ENCODE data around the gene HLA-DQB1.
"Not testable (repeated sequence)": the region's sequence is repeated elsewhere in the genome, so short reads cannot be mapped to it uniquely, and the experiment has no call there.

HLA-DQB1 gene

DNA sequence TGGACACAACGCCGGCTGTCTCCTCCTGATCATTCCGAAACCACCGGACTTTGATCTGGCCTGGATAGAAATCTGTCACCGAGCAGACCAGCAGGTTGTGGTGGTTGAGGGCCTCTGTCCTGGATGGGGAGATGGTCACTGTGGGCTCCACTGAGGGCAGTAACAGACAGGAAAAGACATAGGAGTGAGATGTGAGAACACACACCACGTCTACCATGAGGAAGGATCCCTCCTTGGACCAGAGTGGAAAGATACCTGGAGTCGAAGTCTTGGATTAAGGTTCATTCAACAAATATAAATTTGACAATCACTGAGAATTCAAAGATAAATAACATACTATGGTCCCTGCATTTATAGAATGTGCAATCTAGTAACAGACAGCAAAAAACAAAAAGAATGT is 4.4 kb downstream of the HLA-DQB1 start:
- no peak for DNase-seq

DNA sequence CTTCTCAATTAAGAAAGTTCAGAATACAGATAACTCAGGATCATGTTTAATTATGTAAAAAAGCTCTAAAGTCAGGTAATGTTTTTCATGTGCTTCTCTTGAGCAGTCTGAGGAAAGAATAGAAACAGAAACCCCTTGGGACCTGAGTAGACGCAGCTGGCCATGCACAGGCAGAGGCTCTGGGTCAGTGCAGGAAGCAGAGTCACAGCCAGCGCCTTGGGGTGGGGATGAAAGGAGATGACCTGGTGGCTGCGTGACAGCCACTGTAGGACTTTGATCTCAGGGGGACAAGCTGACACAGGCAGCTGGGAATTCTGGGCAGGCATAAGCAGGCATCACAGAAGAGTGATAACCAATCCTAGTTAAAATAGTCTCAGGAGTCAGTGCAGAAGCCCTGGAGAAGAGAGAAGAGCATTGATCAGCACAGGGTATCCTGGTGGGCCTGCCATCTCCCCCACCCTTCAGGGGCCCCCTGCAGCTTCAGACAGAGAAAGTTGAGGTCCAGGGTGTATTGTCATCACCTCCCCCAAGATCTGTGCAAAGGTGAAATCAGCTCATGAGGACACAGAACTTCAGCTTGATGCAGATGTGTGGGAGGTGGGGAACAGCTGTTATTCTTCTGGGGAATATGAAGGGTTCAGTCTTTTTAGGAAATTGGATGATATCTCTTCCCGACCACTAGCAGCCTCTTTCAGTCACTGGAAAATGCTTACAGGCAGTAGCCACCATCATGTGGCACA is 6.4 kb downstream of the HLA-DQB1 start:
- no peak for DNase-seq

DNA sequence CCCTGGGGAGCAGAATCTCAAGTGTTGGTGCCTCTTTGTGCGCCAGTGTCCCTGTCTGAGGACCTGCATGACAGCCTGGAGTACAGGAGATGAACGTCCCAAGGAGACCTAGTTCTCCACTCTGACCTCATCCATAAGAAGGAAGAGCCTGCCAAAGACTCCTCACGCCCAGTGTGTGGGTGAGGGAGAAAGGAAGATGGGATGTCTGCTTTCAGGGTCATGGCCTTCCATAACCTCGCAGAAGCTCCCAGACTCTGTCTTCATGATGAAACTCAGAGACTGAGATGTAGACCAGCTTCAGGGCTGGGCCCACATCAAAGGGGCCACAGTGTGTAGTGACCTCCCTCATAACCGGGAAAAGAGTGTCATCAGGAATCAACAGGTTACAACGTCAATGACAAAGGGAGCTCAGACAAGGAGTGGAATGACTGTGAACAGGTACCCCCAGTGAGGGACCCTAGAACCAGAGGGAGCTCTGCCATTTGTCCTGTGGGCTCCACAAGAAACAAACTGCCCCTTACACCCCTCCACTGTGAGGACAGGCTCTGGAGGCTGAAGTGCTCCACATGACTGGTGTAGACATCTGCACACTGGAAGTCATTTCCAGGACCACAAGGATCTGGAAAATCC is 8.1 kb downstream of the HLA-DQB1 start:
- no peak for DNase-seq

DNA sequence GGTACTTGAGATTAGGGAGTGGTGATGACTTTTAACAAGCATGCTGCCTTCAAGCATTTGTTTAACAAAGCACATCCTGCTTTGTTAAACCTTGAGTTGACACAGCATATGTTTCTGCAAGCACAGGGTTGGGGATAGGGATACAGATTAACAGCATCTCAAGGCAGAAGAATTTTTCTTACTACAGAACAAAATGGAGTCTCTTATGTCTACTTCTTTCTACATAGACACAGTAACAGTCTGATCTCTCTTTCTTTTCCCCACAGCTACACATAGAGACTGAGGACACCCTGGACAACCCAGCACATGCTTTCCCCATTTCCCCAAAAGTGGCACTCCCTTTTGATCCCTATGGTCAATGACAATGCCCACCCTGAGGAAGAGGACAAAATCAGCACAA is 8.6 kb downstream of the HLA-DQB1 start:
- not testable (repeated sequence) for DNase-seq

DNA sequence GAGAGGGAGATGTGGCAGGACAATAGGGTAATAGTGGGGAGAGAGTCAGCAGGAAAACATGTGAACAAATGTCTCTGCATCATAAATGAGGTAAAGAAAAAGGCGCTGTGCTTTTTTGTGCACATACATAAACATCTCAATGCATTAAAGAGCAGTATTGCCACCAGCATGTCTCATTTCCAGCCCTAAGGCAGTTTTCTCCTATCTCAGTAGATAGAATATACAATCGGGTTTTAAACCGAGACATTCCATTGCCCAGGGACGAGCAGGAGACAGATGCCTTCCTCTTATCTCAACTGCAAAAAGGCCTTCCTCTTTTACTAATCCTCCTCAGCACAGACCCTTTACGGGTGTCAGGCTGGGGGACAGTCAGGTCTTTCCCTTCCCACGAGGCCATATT is 9.1 kb downstream of the HLA-DQB1 start:
- not testable (repeated sequence) for DNase-seq

DNA sequence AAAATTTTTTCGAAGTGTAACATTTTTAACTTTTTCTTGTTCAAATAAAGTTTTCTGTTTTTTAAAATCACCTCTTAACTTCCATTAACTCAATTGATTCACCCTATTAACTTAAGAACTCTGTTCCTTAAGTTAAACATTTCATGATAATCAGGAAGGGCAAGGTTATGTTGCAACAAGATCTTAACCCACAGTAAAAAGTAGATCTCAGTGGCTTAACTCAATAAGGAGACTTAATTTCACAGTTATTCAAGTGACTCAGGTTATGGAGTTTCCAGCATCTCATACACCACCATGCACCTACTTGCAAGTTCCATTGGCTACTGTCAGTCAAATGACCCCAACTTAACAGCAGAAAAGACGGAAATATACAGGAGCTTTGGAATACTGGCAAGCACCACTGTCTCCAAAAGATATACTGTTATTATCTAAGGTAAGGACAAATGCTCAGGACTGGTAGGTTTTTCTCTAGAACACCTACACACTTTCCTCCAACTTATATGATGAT is 11.2 kb downstream of the HLA-DQB1 start:
- no peak for DNase-seq

DNA sequence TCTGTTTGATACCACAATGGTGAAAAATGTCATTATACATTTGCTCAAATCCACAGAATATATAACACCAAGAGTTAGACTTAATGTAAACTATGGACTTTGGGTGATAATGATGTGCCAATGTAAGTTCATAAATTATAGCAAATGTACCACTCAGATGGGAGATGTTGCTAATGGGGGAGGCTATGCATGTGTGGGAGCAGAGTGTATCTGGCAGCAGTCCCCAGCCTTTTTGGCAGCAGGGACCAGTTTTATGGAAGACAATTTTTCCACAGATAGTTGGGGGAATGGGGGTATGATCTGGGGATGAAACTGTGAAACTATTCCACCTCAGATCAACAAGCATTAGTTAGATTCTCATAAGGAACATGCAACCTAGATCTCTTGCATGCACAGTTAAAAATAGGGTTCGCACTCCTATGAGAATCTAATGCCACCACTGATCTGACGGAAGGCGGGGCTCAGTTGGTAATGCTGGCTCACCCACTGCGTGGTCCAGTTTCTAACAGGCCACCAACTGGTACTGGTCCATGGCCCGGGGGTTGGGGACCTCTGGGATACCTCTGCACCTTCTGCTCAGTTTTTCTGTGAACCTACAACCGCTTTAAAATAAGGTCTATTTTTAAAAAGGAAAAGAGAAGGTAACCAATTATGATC is 21.3 kb downstream of the HLA-DQB1 start:
- no peak for DNase-seq

DNA sequence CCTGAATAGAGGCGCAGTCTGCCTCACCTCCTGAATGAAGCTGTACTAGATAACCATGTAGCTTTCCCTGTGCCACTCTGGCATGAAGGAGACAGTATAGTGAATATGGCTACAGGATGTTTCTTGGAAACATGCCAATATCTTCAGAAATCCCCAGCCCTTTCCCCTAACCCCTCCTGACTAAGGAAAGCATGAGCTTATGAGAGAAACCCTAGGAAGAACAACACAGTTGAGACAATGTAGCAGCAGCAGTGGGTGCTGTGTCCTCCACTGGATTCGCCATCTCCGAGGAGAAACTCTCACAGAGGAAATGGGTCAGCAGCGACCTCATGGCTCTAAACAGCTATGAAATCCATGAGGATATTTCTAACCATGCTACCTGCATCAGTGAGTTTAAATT is 22.6 kb downstream of the HLA-DQB1 start:
- no peak for DNase-seq

DNA sequence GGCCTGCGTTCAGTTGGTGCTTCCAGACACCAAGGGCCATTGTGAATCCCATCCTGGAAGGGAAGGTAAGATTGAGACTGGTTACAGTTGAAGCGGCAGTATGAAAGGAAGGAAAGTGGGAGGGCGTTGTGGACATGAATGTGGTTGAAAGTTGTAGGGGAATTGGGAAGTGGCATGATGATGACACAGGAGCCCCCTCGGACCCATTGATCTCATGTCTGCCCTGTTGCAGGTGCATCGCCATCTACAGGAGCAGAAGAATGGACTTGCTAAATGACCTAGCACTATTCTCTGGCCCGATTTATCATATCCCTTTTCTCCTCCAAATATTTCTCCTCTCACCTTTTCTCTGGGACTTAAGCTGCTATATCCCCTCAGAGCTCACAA is 23.7 kb downstream of the HLA-DQB1 start:
- no peak for DNase-seq

DNA sequence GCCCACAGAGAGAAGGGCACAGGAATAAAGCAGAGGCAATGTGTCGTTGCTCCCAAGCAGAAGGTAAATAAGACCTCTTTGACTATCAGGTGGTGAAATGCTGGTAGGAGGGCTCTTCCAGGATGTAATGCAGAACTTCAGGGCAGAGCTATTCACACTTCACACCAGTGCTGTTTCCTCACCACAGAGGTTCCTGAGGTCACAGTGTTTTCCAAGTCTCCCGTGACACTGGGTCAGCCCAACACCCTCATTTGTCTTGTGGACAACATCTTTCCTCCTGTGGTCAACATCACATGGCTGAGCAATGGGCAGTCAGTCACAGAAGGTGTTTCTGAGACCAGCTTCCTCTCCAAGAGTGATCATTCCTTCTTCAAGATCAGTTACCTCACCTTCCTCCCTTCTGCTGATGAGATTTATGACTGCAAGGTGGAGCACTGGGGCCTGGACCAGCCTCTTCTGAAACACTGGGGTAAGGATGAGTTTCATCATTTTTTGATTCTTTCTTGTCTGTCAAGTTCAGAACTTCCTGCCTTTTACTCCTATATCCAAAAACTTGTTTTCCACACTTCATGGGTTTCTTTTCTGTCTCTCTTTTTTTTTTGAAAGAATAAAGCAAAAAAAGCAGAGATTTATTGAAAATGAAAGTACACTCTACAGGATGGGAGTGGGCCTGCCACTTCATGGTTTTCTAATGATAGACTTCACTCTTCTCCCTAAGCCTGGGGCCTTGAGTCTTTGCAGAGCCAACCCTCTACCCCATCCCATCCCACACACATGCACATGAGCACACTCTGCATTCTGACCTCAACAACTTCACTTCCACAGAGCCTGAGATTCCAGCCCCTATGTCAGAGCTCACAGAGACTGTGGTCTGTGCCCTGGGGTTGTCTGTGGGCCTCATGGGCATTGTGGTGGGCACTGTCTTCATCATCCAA is 24.4 kb downstream of the HLA-DQB1 start:
- DNase-seq = not testable (repeated sequence)

DNA sequence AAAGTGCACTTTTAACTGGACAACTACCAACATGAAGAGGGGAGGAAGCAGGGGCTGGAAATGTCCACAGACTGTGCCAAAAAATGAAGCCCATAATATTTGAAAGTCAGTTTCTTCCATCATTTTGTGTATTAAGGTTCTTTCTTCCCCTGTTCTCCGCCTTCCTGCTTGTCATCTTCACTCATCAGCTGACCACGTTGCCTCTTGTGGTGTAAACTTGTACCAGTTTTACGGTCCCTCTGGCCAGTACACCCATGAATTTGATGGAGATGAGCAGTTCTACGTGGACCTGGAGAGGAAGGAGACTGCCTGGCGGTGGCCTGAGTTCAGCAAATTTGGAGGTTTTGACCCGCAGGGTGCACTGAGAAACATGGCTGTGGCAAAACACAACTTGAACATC is 25.3 kb downstream of the HLA-DQB1 start:
- no peak for DNase-seq

DNA sequence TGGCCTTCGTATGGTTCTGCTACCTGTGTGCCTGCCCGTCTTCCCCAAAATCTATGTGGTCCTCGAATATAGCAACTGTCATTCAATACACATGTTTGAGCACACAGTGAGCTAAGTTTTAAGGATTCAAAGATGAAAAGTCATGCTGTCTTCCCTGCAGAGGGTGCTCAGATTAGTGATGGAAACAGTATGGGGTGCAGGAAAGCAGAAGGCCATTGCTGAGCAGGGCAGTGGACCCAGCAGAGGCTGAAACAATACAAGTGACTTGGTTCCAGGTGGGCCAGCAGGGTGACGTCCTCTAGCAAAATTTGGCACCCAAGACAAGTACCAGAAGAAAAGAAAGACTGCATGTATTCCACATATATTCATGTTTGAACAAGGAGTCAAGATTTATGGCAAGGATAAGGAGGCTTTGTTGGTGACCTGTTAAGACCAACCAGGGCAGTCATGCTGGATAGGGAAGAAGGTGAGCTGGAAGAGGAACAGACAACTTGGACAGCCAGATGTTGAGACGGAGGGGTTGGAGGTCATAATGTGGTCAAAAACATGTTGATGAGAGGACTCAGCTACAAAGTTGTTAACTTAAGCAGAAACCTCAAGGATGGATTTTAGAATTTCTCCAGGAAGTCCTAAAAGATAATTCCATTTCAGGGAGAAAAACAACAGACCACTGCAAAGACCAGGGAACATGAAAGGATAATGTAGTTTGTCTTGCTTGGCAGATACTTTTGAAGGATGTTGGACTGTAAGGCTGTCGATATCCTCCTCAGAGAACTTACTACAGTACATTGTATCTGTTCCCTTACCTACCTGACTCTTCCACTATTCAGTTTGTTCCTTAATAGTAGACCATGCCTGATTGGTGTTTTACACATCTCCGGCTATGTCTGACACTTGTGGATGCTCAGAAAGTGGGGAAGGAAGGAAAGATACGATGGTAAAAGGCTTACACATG is 26.7 kb downstream of the HLA-DQB1 start:
- no peak for DNase-seq

DNA sequence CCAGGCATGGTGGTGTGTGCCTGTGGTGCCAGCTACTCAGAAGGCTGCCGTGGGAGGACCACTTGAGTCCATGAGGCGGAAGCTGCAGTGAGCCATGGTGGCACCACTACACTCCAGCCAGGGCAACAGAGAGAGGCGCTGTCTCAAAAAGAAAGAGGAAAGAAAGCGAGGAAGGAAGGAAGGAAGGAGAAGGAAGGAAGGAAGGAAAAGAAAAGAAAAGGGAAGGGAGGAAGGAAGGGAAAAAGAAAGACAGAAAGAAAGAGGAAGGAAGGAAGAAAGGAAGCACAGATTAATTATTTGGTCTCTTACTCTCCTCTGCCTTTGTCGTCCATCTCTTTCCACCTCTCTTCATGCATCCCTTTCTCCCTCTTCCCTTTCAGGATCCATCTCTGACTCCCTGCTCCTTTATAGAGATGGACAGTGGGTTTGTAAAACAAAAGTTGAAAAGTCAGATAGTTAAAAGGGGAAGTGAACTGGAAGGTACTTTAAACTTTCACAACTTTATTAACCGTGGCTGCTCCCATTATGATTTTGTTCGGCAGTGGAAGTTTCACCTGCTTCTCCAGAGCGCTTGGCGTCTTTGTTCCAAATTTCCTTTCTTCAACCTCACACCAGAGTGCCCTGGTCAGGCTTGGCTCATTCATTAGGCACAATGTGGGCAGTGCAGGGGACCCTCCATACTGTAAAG is 27.8 kb downstream of the HLA-DQB1 start:
- DNase-seq = no peak

DNA sequence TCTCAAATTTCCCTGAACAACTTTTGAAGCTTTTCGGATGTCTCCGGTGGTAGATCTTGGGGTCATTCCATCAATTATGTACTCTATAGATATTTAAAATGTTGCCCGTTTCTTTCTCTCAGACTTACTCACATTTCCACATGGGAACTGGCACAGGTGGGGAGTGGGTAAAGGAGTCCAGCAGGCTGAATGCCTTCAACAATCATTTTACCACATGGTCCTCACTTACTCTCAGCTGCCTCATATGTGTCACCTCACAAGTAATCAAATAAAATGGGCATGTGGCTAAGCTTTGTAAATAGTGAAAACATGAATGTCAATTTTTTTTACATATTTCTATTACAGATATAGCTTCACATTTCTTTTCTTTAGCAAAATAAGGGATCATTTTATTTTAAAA is 28.6 kb downstream of the HLA-DQB1 start:
- no peak for DNase-seq

DNA sequence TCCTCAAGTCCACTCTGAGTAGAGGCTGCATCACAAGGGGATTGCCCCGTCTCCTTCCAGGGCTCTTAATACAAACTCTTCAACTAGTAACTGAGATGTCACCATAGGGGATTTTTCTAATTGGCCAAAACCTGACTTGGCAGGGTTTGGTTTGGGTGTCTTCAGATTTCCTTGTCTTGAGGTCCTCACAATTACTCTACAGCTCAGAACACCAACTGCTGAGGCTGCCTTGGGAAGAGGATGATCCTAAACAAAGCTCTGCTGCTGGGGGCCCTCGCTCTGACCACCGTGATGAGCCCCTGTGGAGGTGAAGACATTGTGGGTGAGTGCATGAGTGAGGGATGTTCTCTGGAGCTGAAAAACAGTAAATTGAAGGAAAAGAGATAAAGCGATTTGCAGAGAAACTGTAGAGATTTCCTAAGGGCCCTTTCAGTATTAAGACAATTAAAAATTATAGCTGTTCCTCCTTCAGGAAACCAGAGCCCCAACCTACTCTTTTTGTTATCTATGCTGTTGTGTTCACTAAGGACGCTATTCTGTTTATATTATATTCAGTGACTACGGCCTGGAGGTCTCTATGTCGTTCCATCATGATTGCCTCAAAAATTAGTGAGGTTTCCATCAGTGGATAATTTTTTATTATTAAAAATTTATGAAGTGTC is 29.1 kb downstream of the HLA-DQB1 start, which contains the start of gene HLA-DQA1:
TSS of gene HLA-DQA1 (plus strand) at position 188 of the 662 bp plus-strand sequence. CDS start at position 241, 53 bp downstream.
- DNase-seq = peak in 4 of 14 donors; percentile 0 to 9 (median 4)

DNA sequence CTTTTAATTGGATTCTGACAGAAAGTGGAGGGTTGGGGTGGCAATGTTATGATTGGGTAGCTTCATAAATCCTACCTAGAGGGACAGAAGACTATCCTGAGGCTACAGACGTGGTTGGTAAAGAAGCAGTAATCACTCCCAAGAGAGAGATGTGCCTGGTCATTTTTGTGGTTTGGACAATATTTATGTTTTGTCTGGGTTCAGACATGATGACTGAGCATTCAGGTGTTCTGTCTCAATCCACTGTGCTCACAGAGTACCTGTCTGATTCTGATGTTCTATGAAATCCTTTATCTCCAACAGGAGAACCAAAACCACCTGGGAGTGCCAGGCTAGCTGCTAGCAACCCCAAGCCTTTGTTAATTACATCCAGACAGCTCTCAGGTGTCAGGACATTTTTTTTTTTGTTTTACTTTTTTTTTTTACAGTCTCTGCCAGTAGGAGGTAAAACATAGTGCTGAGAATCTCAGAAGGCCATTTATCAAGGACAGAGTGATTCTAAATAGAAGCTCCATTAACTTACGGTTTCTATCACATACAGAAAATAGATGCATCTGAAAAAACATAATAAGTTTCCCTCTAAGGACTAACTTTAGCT is 30.8 kb downstream of the HLA-DQB1 start:
- DNase-seq = no peak

DNA sequence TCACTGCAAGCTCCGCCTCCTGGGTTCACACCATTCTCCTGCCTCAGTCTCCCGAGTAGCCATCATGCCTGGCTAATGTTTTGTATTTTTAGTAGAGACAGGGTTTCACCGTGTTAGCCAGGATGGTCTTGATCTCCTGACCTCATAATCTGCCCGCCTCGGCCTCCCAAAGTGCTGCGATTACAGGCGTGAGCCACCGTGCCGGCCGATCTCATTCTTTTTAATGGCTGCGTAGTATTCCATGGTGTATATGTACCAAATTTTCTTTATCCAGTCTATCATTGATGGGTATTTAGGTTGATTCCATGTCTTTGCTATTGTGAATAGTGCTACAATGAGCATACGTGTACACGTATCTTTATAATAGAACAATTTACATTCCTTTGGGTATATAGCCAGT is 36.7 kb downstream of the HLA-DQB1 start:
- not testable (repeated sequence) for DNase-seq

DNA sequence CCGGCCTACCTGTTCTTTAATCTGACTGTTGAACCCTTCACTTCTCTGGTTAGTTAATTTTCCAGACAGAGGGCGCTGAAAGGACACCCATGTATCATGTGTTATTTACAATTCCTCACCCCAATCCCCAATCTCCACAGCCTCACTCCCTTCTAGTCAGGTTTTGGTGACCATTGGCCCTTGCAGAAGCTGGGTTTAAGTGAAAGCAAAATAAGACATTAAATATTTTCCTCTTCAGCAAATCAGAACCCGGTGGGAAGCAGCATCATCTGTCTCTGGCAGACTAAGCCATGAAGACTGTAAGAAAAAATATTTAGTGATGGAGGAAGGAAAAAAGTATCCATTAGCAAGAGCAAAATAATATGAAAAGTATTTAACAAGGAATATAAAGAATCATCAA is 38.6 kb downstream of the HLA-DQB1 start:
- peak in 1 of 14 donors; percentile 6 for DNase-seq

DNA sequence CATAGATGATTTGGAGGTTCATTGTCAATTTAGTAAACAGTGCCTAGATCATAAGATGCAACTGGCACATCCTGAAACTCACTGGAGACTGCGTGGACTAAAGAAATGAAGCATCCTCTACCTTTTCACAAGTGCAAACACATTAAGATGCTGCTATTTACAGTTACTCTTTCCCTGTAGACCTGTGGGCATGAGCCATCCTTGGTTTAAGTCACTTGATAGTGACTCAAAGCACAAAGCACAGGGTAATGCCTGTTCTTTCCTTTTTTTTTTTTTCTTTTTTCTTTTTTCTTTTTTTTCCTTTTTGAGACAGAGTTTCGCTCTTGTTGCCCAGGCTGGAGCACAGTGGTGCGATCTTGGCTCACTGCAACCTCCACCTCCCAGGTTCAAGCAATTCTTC is 39.2 kb downstream of the HLA-DQB1 start:
- DNase-seq = no peak
